Motor neuron (in vitro differentiated cells): ENCODE data around the gene HHAT. TPM values are rescaled to one million over a fixed set of nuclear protein-coding genes. Genes with fewer than 3 reads are reported as not detected.

Experiments used
- ATAC-seq, 8 experiments: fragments of 200-7000 bp; cut with Tn5 transposase; replicated peaks in 6 of 8; 2 replicates each; pipeline ENCODE4 v1.8.0; 2021; ENCODE audit warnings: mild to moderate bottlenecking in 8 of 8, moderate library complexity in 8 of 8
- H3K27ac ChIP-seq, 2 donors: fragments of 250-450 bp; sonication (Bioruptor Pico); 2 replicates each; pipeline ENCODE4 v1.9.0; 2021; ENCODE audit warnings: antibody characterized with exemption in 2 of 2, mild to moderate bottlenecking in 2 of 2, moderate library complexity in 1 of 2
- H3K4me1 ChIP-seq, 2 donors: fragments of 250-450 bp; sonication (Bioruptor Pico); replicated peaks in 1 of 2; 2 replicates each; pipeline ENCODE4 v1.6.1; 2021; ENCODE audit warnings: antibody characterized with exemption in 2 of 2, mild to moderate bottlenecking in 2 of 2, moderate library complexity in 1 of 2
- H3K4me3 ChIP-seq, 5 donors: fragments of 250-450 bp; sonication (Bioruptor Pico); 2 replicates each; pipeline ENCODE4 v1.9.0; 2021; ENCODE audit warnings: antibody characterized with exemption in 5 of 5, mild to moderate bottlenecking in 5 of 5, moderate library complexity in 4 of 5
- WGBS, 10 experiments: fragments of 450-650 bp; shearing (Covaris generic); methylation state at CpG; one replicate each; pipeline ENCODE4 v1.0.0; 2022; 5-methylcytosine and 5-hydroxymethylcytosine counted together
- in situ Hi-C, 9 experiments: fragments of 400-800 bp; cut with MboI; loops; one replicate each; pipeline ENCODE4 v1.15.0; 2021; ENCODE audit warnings: low sequenced_read_pairs in 9 of 9, low pct_unique_long_range_greater_than_20kb in 2 of 9; ENCODE audit not compliant: unreplicated experiment in 9 of 9
- total RNA-seq, 8 experiments: library from RNA; unstranded; fragments of 300-600 nt; gene quantifications; 2 replicates each; pipeline versions ENCODE4 v1.2.3 to v1.2.4, GENCODE V29; 2022

The HHAT gene
- total RNA-seq, 8 experiments from 2014 or later: 3.9 to 128 (median 7.8) TPM

GRCh38 chr1:210499956-210500355 lies 171.3 kb downstream of the HHAT start:
- H3K27ac ChIP-seq: no peak overlapping the region
- no peaks in the 10 kb centered on the region for H3K4me1 ChIP-seq
- 14 to 92% (median 84%) methylated on average over 1 to 2 of the region's 2 CpGs; no CpG with 5 or more reads in 2 of the 10 experiments for WGBS, 10 experiments
- H3K4me3 ChIP-seq: no peak overlapping the region
- ATAC-seq: peak in 1 of 8 experiments; percentile 48
- in situ Hi-C loops: no loop called here

- peaks cover 0 to 3% of the 10 kb centered on the region in 2 donors for H3K4me1 ChIP-seq
- H3K27ac ChIP-seq: no peak overlapping the region
- ATAC-seq: no peak
- H3K4me3 ChIP-seq: no peak overlapping the region
- in situ Hi-C loops: no loop called here
- 85 to 100% (median 91%) methylated on average over 2 of the region's 2 CpGs; no CpG with 5 or more reads in 4 of the 10 experiments for WGBS, 10 experiments
These were observed 172.1 kb downstream of the HHAT start for GRCh38 chr1:210500831-210501230.

GRCh38 chr1:210504286-210504685 lies 175.6 kb downstream of the HHAT start:
- H3K4me3 ChIP-seq: no peak overlapping the region

GRCh38 chr1:210505601-210506496 lies 177.1 kb downstream of the HHAT start:
- H3K27ac ChIP-seq: no peak overlapping the region

More at GRCh38 chr1:210504286-210504685, 175.6 kb downstream of the HHAT start:
- 17 to 98% (median 74%) methylated on average over 1 to 3 of the region's 3 CpGs; no CpG with 5 or more reads in 1 of the 10 experiments for WGBS, 10 experiments
- Histone ChIP-seq H3K4me1 (peaks cover 7% of the 10 kb centered on the region in 2 donors), H3K27ac (no peak overlapping the region)
- no peak for ATAC-seq
- in situ Hi-C loops: no loop called here

GRCh38 chr1:210506689-210507088 lies 178.0 kb downstream of the HHAT start:
- peak in 4 of 8 experiments; percentile 80 to 85 (median 81) for ATAC-seq
- in situ Hi-C loops: no loop called here
- WGBS, 10 experiments: 64 to 92% (median 79%) methylated on average over 1 to 2 of the region's 2 CpGs; no CpG with 5 or more reads in 2 of the 10 experiments

More at GRCh38 chr1:210505601-210506496, 177.1 kb downstream of the HHAT start:
- 0 to 80% (median 50%) methylated on average over 1 to 7 of the region's 7 CpGs for WGBS, 10 experiments
- Histone ChIP-seq H3K4me3 (no peak overlapping the region), H3K4me1 (peaks cover 7% of the 10 kb centered on the region in 2 donors)
- peak in 7 of 8 experiments; percentile 17 to 68 (median 34) for ATAC-seq
- in situ Hi-C loops: no loop called here

GRCh38 chr1:210516092-210516656 lies 187.5 kb downstream of the HHAT start:
- in situ Hi-C loops: no loop called here
- 7 to 100% (median 70%) methylated on average over 1 to 3 of the region's 3 CpGs; no CpG with 5 or more reads in 1 of the 10 experiments for WGBS, 10 experiments
- Histone ChIP-seq H3K4me3 (no peak overlapping the region), H3K27ac (no peak overlapping the region), H3K4me1 (peaks cover 2 to 7% of the 10 kb centered on the region in 2 donors)
- ATAC-seq: peak in 2 of 8 experiments; percentile 24 to 58

More at GRCh38 chr1:210506689-210507088, 178.0 kb downstream of the HHAT start:
- peaks cover 7% of the 10 kb centered on the region in 2 donors for H3K4me1 ChIP-seq
- no peak overlapping the region for H3K27ac ChIP-seq
- no peak overlapping the region for H3K4me3 ChIP-seq

- in situ Hi-C loops: no loop called here
- Histone ChIP-seq H3K4me3 (no peak overlapping the region), H3K4me1 (peaks cover 2 to 7% of the 10 kb centered on the region in 2 donors), H3K27ac (no peak overlapping the region)
- ATAC-seq: peak in 4 of 8 experiments; percentile 24 to 44 (median 36)
- WGBS, 10 experiments: 33 to 100% (median 82%) methylated on average over 1 to 5 of the region's 5 CpGs
These were observed 188.2 kb downstream of the HHAT start for GRCh38 chr1:210516697-210517459.

- H3K27ac ChIP-seq: no peak overlapping the region
- in situ Hi-C loops: no loop called here
- peaks cover 11 to 22% of the 10 kb centered on the region in 2 donors for H3K4me1 ChIP-seq
- WGBS, 10 experiments: 28 to 100% (median 82%) methylated on average over 1 to 4 of the region's 4 CpGs
- no peak for ATAC-seq
- no peak overlapping the region for H3K4me3 ChIP-seq
These were observed 195.1 kb downstream of the HHAT start for GRCh38 chr1:210523830-210524229.

GRCh38 chr1:210525716-210526454 lies 197.2 kb downstream of the HHAT start:
- in situ Hi-C loops: no loop called here
- peak in 7 of 8 experiments; percentile 26 to 84 (median 74) for ATAC-seq
- 11 to 88% (median 49%) methylated on average over 1 to 13 of the region's 13 CpGs for WGBS, 10 experiments
- peaks cover 11 to 27% of the 10 kb centered on the region in 2 donors for H3K4me1 ChIP-seq
- no peak overlapping the region for H3K27ac ChIP-seq
- no peak overlapping the region for H3K4me3 ChIP-seq

GRCh38 chr1:210527091-210527490 lies 198.4 kb downstream of the HHAT start:
- in situ Hi-C loops: no loop called here
- WGBS, 10 experiments: 55 to 100% (median 90%) methylated on average over 1 to 3 of the region's 3 CpGs; no CpG with 5 or more reads in 3 of the 10 experiments
- Histone ChIP-seq H3K27ac (no peak overlapping the region), H3K4me3 (no peak overlapping the region), H3K4me1 (peaks cover 11 to 27% of the 10 kb centered on the region in 2 donors)
- peak in 4 of 8 experiments; percentile 38 to 83 (median 58) for ATAC-seq

- ATAC-seq: peak in 2 of 8 experiments; percentile 8 to 13
- in situ Hi-C loops: no loop called here
- Histone ChIP-seq H3K4me3 (no peak overlapping the region), H3K27ac (no peak overlapping the region), H3K4me1 (peaks cover 14 to 29% of the 10 kb centered on the region in 2 donors)
- 0 to 88% (median 68%) methylated on average over 1 to 3 of the region's 3 CpGs; no CpG with 5 or more reads in 1 of the 10 experiments for WGBS, 10 experiments
These were observed 202.9 kb downstream of the HHAT start for GRCh38 chr1:210531475-210532222.
